Memory B cell (primary cell): ENCODE results near the gene REV3L.

Source experiments
- ATAC-seq: fragments of 150-1000 bp; cut with Tn5 transposase; 2 replicates; pipeline ENCODE4 v1.10.0; 2021; ENCODE audit warnings: low read depth, mild to moderate bottlenecking, moderate library complexity
- DNase-seq, 2 donors: peaks; one replicate each; pipeline ENCODE4 v3.0.0; 2022; ENCODE audit warnings: low spot score in 2 of 2
- H3K27ac Mint-ChIP-seq: one replicate; pipeline ENCODE4 v1.8.0; 2022; ENCODE audit warnings: mild to moderate bottlenecking, moderate library complexity, mixed read lengths
- H3K27me3 Mint-ChIP-seq: one replicate; pipeline ENCODE4 v1.8.0; 2022; ENCODE audit warnings: mixed read lengths
- H3K36me3 Mint-ChIP-seq: one replicate; pipeline ENCODE4 v1.8.0; 2022; ENCODE audit warnings: mild to moderate bottlenecking, mixed read lengths
- H3K4me1 Mint-ChIP-seq: one replicate; pipeline ENCODE4 v1.8.0; 2022; ENCODE audit warnings: mixed read lengths
- H3K4me3 Mint-ChIP-seq: one replicate; pipeline ENCODE4 v1.8.0; 2022; ENCODE audit warnings: mild to moderate bottlenecking, moderate library complexity, mixed read lengths
- H3K9me3 Mint-ChIP-seq: one replicate; pipeline ENCODE4 v1.8.0; 2022; ENCODE audit warnings: mixed read lengths

REV3L gene

DNA sequence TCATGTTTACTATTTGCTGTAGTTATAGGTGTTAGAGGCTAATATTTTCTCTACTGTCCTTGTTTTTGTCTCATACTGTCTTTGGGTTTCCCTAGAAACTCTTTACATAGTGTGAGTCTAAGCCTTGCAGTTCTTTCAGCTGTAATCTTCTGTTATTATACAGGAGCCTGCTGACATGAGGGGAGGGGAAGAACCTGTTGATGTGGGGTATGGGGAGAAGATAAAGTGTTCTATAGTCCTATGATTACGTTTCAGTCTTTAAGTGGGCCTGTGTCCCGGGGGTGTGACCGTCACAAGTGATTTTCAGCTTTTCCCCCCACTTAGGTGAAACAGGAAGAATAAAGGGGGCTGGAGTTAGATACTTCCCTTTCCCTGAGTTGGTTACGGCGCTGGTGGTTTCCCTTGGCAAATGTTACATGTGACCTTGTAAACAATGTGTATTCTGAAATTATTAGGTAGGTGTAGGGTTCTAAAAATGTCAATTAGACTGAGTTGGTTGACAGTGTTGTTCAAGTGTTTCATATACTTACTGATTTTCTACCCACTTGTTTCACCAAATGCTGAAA is 41.3 kb downstream of the REV3L start:
- DNase-seq (peak; percentile 22 to 37), ATAC-seq (peak; percentile 95)
- Mint-ChIP-seq H3K27me3 (no peaks in the 10 kb centered on the region), H3K27ac (peak overlapping the region; percentile 85), H3K4me1 (peaks cover 23% of the 10 kb centered on the region), H3K4me3 (peak overlapping the region; percentile 11), H3K9me3 (no peaks in the 10 kb centered on the region), H3K36me3 (peaks cover 2% of the 10 kb centered on the region)

DNA sequence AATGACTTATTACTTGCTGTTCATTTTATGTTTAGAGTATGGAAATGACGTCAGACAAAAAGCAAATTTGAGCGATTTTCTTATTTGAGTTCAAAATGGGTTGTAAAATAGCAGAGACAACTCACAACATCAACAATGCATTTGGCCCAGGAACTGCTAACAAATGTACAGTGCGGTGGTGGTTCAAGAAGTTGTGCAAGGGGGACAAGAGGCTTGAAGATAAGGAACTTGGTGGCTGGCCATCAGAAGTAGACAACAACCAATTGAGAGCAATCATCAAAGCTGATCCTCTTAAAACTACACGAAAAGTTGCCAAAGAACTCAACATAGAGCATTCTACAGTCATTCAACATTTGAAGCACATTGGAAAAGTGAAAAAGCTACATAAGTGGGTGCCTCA is 43.8 kb downstream of the REV3L start:
- Mint-ChIP-seq H3K9me3 (peaks cover 3% of the 10 kb centered on the region), H3K27ac (peak overlapping the region; percentile 62), H3K36me3 (peaks cover 16% of the 10 kb centered on the region), H3K4me3 (no peak overlapping the region), H3K4me1 (peaks cover 29% of the 10 kb centered on the region), H3K27me3 (no peaks in the 10 kb centered on the region)
- ATAC-seq (no peak), DNase-seq (no peak)

DNA sequence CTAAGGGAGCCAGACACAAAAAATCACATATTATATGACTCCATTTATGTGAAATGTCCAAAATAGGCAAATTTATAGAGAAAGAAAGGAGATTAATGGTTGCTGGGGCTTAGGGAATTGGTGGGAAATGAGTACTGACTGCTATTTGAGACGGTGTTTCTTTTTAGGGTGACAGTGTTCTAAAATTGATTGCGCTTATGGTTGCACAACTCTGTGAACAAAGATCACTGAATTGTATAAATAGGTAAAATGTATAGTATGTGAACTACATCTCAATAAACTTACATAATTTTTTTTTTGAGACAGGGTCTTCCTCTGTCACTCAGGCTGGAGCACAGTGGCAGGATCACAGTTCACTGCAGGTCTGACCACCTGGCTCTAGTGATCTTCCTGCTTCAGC is 45.4 kb downstream of the REV3L start:
- Mint-ChIP-seq H3K36me3 (peaks cover 17% of the 10 kb centered on the region), H3K27me3 (no peaks in the 10 kb centered on the region), H3K4me3 (no peak overlapping the region), H3K9me3 (peaks cover 3% of the 10 kb centered on the region), H3K27ac (no peak overlapping the region), H3K4me1 (peaks cover 37% of the 10 kb centered on the region)
- DNase-seq = no peak
- no peak for ATAC-seq

- H3K4me3 Mint-ChIP-seq = no peak overlapping the region
- H3K36me3 Mint-ChIP-seq = peaks cover 46% of the 10 kb centered on the region
- no peak for ATAC-seq
- H3K4me1 Mint-ChIP-seq = peaks cover 40% of the 10 kb centered on the region
- DNase-seq = no peak
- no peaks in the 10 kb centered on the region for H3K27me3 Mint-ChIP-seq
- H3K27ac Mint-ChIP-seq = no peak overlapping the region
- peaks cover 16% of the 10 kb centered on the region for H3K9me3 Mint-ChIP-seq
Measured at GRCh38 chr6:111432511-111432910, 50.5 kb downstream of the REV3L start.

- Mint-ChIP-seq H3K9me3 (peaks cover 17% of the 10 kb centered on the region), H3K27ac (no peak overlapping the region), H3K4me3 (no peak overlapping the region), H3K36me3 (peaks cover 43% of the 10 kb centered on the region), H3K4me1 (peaks cover 40% of the 10 kb centered on the region), H3K27me3 (no peaks in the 10 kb centered on the region)
- DNase-seq = no peak
- ATAC-seq = no peak
Measured at GRCh38 chr6:111430605-111431376, 52.2 kb downstream of the REV3L start.

GRCh38 chr6:111429571-111429970 is 53.4 kb downstream of the REV3L start:
- DNase-seq = no peak
- Mint-ChIP-seq H3K36me3 (peaks cover 37% of the 10 kb centered on the region), H3K27ac (no peak overlapping the region), H3K27me3 (no peaks in the 10 kb centered on the region), H3K9me3 (peaks cover 14% of the 10 kb centered on the region), H3K4me1 (peaks cover 34% of the 10 kb centered on the region), H3K4me3 (no peak overlapping the region)
- ATAC-seq = no peak

DNA sequence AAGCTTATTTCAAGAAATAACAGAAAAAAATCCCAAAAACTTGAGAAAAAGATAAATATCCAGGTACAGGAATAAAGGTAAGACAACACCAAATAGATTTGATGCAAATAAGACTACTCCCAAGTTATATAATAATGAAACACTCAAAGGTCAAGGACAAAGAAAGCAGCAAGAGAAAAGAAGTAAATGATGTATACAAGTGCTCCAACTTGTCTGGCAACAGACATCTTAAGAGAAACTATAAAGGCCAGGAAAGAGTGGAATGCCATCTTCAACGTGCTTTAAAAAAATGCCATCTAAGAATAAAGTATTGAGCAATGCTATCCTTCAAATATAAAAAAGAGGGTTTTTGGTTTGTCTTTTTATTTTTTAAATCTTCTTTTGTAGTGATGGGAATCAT is 54.2 kb downstream of the REV3L start:
- H3K27ac Mint-ChIP-seq = no peak overlapping the region
- DNase-seq (no peak), ATAC-seq (no peak)
- peaks cover 14% of the 10 kb centered on the region for H3K9me3 Mint-ChIP-seq
- H3K4me1 Mint-ChIP-seq = peaks cover 34% of the 10 kb centered on the region
- no peaks in the 10 kb centered on the region for H3K27me3 Mint-ChIP-seq
- H3K36me3 Mint-ChIP-seq = peaks cover 35% of the 10 kb centered on the region
- no peak overlapping the region for H3K4me3 Mint-ChIP-seq

GRCh38 chr6:111427341-111428116 is 55.5 kb downstream of the REV3L start:
- Mint-ChIP-seq H3K4me3 (peak overlapping the region; percentile 49), H3K36me3 (peaks cover 37% of the 10 kb centered on the region), H3K27ac (no peak overlapping the region), H3K9me3 (peaks cover 14% of the 10 kb centered on the region), H3K27me3 (no peaks in the 10 kb centered on the region), H3K4me1 (peaks cover 30% of the 10 kb centered on the region)
- DNase-seq = no peak
- peak; percentile 61 for ATAC-seq

GRCh38 chr6:111423960-111424846 is 58.8 kb downstream of the REV3L start:
- DNase-seq (no peak), ATAC-seq (no peak)
- no peak overlapping the region for H3K4me3 Mint-ChIP-seq
- peaks cover 12% of the 10 kb centered on the region for H3K9me3 Mint-ChIP-seq
- peaks cover 26% of the 10 kb centered on the region for H3K36me3 Mint-ChIP-seq
- H3K27ac Mint-ChIP-seq = no peak overlapping the region
- peaks cover 17% of the 10 kb centered on the region for H3K4me1 Mint-ChIP-seq
- H3K27me3 Mint-ChIP-seq = no peaks in the 10 kb centered on the region

DNA sequence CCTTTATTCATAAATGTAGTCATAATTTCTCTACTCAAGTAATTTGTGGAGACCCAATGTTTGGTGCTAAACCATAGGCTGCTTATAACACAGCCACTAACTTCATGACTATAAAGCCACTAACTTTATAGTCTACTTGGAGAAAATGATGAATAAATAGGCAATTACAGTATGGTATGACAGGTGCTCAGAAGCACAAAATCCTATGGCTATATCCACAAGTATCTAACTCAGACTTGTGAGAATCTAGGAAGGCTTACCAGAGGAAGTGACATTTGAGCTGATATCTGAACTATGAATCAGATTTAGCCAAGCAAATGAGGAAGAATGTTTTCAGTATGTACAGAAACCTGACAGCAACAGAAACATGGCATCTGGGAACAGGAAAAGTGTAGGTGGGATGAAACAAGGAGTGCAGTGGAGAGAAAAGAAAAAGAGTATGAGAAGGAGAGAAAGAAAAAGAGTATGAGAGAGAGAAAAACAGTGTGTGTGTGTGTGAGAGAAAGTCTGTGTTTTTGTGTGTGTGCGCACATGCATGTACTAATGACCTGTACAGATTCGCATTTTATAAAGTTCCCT is 59.9 kb downstream of the REV3L start:
- peaks cover 4% of the 10 kb centered on the region for H3K9me3 Mint-ChIP-seq
- peaks cover 17% of the 10 kb centered on the region for H3K4me1 Mint-ChIP-seq
- no peak overlapping the region for H3K4me3 Mint-ChIP-seq
- peak overlapping the region; percentile 1 for H3K27ac Mint-ChIP-seq
- ATAC-seq (no peak), DNase-seq (no peak)
- H3K36me3 Mint-ChIP-seq = peaks cover 16% of the 10 kb centered on the region
- no peaks in the 10 kb centered on the region for H3K27me3 Mint-ChIP-seq

GRCh38 chr6:111418971-111419693 is 63.9 kb downstream of the REV3L start:
- peaks cover 11% of the 10 kb centered on the region for H3K4me1 Mint-ChIP-seq

DNA sequence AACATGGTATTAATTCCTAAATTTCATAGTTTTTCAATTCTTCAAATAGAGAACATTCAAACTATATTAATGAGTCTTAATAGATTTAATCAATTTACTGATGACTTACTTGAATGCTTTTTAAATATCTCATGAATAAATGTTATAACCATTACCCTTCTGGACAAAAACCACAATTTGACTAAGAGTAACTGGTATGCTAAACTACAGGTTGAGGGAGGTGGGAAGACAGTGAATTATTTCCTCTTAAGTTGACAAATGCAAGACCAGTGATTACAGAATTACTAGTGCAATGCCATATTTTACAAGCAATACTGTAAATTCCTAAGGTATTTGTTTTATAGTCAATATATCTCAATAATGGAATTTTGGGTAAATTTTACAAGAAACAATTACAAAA is 65.1 kb downstream of the REV3L start:
- DNase-seq (no peak), ATAC-seq (no peak)
- Mint-ChIP-seq H3K27me3 (no peaks in the 10 kb centered on the region), H3K9me3 (no peaks in the 10 kb centered on the region), H3K36me3 (peaks cover 4% of the 10 kb centered on the region), H3K27ac (no peak overlapping the region), H3K4me3 (no peak overlapping the region), H3K4me1 (peaks cover 2% of the 10 kb centered on the region)

More at GRCh38 chr6:111418971-111419693, 63.9 kb downstream of the REV3L start:
- no peak overlapping the region for H3K27ac Mint-ChIP-seq
- no peaks in the 10 kb centered on the region for H3K27me3 Mint-ChIP-seq
- DNase-seq (no peak), ATAC-seq (no peak)
- H3K9me3 Mint-ChIP-seq = no peaks in the 10 kb centered on the region
- peaks cover 6% of the 10 kb centered on the region for H3K36me3 Mint-ChIP-seq
- no peak overlapping the region for H3K4me3 Mint-ChIP-seq

DNA sequence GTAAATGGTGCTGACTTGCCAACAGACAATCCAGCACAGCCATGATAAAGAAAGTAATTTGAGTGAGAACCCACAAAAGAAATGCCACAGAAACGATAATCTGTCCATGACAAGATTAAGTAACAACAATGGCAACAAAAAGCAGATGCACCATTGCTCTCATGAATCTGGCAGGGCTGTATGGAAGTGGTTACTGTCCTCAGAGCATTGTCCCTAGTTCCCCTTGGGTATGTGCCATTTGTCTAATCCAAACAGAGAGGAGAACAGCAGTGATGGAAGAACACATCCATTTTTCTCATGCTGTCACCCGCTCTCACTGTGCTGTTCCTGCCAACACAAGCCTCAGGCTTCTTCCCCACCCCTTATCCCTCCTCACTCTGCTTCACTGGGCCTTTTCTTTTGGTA is 65.8 kb downstream of the REV3L start:
- no peaks in the 10 kb centered on the region for H3K27me3 Mint-ChIP-seq
- no peak overlapping the region for H3K4me3 Mint-ChIP-seq
- DNase-seq (no peak), ATAC-seq (no peak)
- no peak overlapping the region for H3K27ac Mint-ChIP-seq
- H3K9me3 Mint-ChIP-seq = no peaks in the 10 kb centered on the region
- H3K4me1 Mint-ChIP-seq = peaks cover 5% of the 10 kb centered on the region
- peaks cover 4% of the 10 kb centered on the region for H3K36me3 Mint-ChIP-seq
